HEK293 (cell line): ENCODE data around the gene UTP14A.

Experiments
- BCL6B ChIP-seq: fragments of 450-650 bp; formaldehyde crosslinking; IDR thresholded peaks from 2 replicates; pipeline ENCODE4 v1.5.1; 2017; ENCODE audit warnings: missing biosample characterization, missing genetic modification characterization
- GLIS1 ChIP-seq: fragments of 450-650 bp; formaldehyde crosslinking; IDR thresholded peaks from 2 replicates; pipeline ENCODE4 v1.5.1; 2016; ENCODE audit warnings: missing biosample characterization, missing genetic modification characterization
- IKZF3 ChIP-seq: fragments of 450-650 bp; IDR thresholded peaks from 2 replicates; pipeline ENCODE4 v1.5.0; 2018; ENCODE audit warnings: missing biosample characterization, mild to moderate bottlenecking, missing genetic modification characterization, moderate library complexity
- KLF1 ChIP-seq: fragments of 450-650 bp; formaldehyde crosslinking; IDR thresholded peaks from 2 replicates; pipeline ENCODE4 v1.5.1; 2016; ENCODE audit warnings: missing biosample characterization, missing genetic modification characterization
- KLF16 ChIP-seq: fragments of 450-650 bp; formaldehyde crosslinking; IDR thresholded peaks from 2 replicates; pipeline ENCODE4 v1.5.1; 2017; ENCODE audit warnings: missing biosample characterization, missing genetic modification characterization
- PRDM1 ChIP-seq: fragments of 450-650 bp; formaldehyde crosslinking; IDR thresholded peaks from 2 replicates; pipeline ENCODE4; 2016; ENCODE audit warnings: missing biosample characterization, missing genetic modification characterization
- SP7 ChIP-seq: fragments of 450-650 bp; formaldehyde crosslinking; IDR thresholded peaks from 2 replicates; pipeline ENCODE4 v1.5.1; 2016; ENCODE audit warnings: missing biosample characterization, missing genetic modification characterization
- TCF7L2 ChIP-seq: IDR thresholded peaks from 2 replicates; pipeline ENCODE4 v1.6.1; 2011; ENCODE audit warnings: low read depth, mild to moderate bottlenecking, inconsistent platforms, low read length, moderate library complexity, borderline replicate concordance
- TSHZ1 ChIP-seq: fragments of 450-650 bp; formaldehyde crosslinking; IDR thresholded peaks from 2 replicates; pipeline ENCODE4 v1.5.1; 2016; ENCODE audit warnings: missing biosample characterization, missing genetic modification characterization, borderline replicate concordance
- ZBTB21 ChIP-seq: fragments of 450-650 bp; formaldehyde crosslinking; IDR thresholded peaks from 2 replicates; pipeline ENCODE4 v1.5.1; 2017; ENCODE audit warnings: missing biosample characterization, missing genetic modification characterization
- ZEB2 ChIP-seq: fragments of 450-650 bp; formaldehyde crosslinking; IDR thresholded peaks from 2 replicates; pipeline ENCODE4 v1.5.1; 2016; ENCODE audit warnings: missing biosample characterization, missing genetic modification characterization
- ZNF138 ChIP-seq: fragments of 450-650 bp; formaldehyde crosslinking; IDR thresholded peaks from 2 replicates; pipeline ENCODE4 v1.5.1; 2016; ENCODE audit warnings: missing biosample characterization, missing genetic modification characterization, borderline replicate concordance
- ZNF354C ChIP-seq: fragments of 450-650 bp; formaldehyde crosslinking; IDR thresholded peaks from 2 replicates; pipeline ENCODE4 v1.5.1; 2016; ENCODE audit warnings: missing biosample characterization, missing genetic modification characterization, low read depth, borderline replicate concordance
- ZNF423 ChIP-seq: fragments of 450-650 bp; formaldehyde crosslinking; IDR thresholded peaks from 2 replicates; pipeline ENCODE4 v1.5.1; 2016; ENCODE audit warnings: missing biosample characterization, missing genetic modification characterization
- ZNF473 ChIP-seq: fragments of 450-650 bp; formaldehyde crosslinking; IDR thresholded peaks from 2 replicates; pipeline ENCODE4 v1.5.1; 2017; ENCODE audit warnings: missing biosample characterization, missing genetic modification characterization
- ZNF521 ChIP-seq: fragments of 450-650 bp; formaldehyde crosslinking; IDR thresholded peaks from 2 replicates; pipeline ENCODE4 v1.5.1; 2017; ENCODE audit warnings: missing biosample characterization, mild to moderate bottlenecking, missing genetic modification characterization
- ZNF530 ChIP-seq: fragments of 450-650 bp; formaldehyde crosslinking; IDR thresholded peaks from 2 replicates; pipeline ENCODE4 v1.5.1; 2016; ENCODE audit warnings: low read depth, missing biosample characterization, missing genetic modification characterization
- ZNF561 ChIP-seq: fragments of 450-650 bp; IDR thresholded peaks from 2 replicates; pipeline ENCODE4 v1.5.1; 2018; ENCODE audit warnings: missing biosample characterization, missing genetic modification characterization, borderline replicate concordance
- ZNF571 ChIP-seq: fragments of 450-650 bp; formaldehyde crosslinking; IDR thresholded peaks from 2 replicates; pipeline ENCODE4 v1.5.0; 2017; ENCODE audit warnings: missing biosample characterization, missing genetic modification characterization
- ZNF596 ChIP-seq: fragments of 450-650 bp; IDR thresholded peaks from 2 replicates; pipeline ENCODE4 v1.5.0; 2018; ENCODE audit warnings: missing biosample characterization, mild to moderate bottlenecking, missing genetic modification characterization, moderate library complexity
- ZNF660 ChIP-seq: fragments of 450-650 bp; IDR thresholded peaks from 2 replicates; pipeline ENCODE4 v1.5.1; 2018; ENCODE audit warnings: missing biosample characterization, mild to moderate bottlenecking, missing genetic modification characterization
- ZNF837 ChIP-seq: fragments of 450-650 bp; formaldehyde crosslinking; IDR thresholded peaks from 2 replicates; pipeline ENCODE4 v1.5.1; 2016; ENCODE audit warnings: missing biosample characterization, missing genetic modification characterization
- ZSCAN16 ChIP-seq: fragments of 450-650 bp; formaldehyde crosslinking; IDR thresholded peaks from 2 replicates; pipeline ENCODE4 v1.5.1; 2016; ENCODE audit warnings: missing biosample characterization, missing genetic modification characterization
- TF ChIP-seq, protein P1 (sequence below): fragments of 450-650 bp; formaldehyde crosslinking; IDR thresholded peaks from 2 replicates; pipeline ENCODE4 v1.5.1; 2017; ENCODE audit warnings: missing biosample characterization, missing genetic modification characterization
- TF ChIP-seq, protein P2 (sequence below): fragments of 450-650 bp; formaldehyde crosslinking; IDR thresholded peaks from 2 replicates; pipeline ENCODE4 v1.5.1; 2017; ENCODE audit warnings: missing biosample characterization, missing genetic modification characterization
- TF ChIP-seq, protein P3 (sequence below): fragments of 450-650 bp; formaldehyde crosslinking; IDR thresholded peaks from 2 replicates; pipeline ENCODE4 v1.5.1; 2016; ENCODE audit warnings: missing biosample characterization, missing genetic modification characterization
- TF ChIP-seq, protein P4 (sequence below): fragments of 450-650 bp; formaldehyde crosslinking; IDR thresholded peaks from 2 replicates; pipeline ENCODE4 v1.5.1; 2016; ENCODE audit warnings: missing biosample characterization, missing genetic modification characterization

Gene UTP14A

DNA sequence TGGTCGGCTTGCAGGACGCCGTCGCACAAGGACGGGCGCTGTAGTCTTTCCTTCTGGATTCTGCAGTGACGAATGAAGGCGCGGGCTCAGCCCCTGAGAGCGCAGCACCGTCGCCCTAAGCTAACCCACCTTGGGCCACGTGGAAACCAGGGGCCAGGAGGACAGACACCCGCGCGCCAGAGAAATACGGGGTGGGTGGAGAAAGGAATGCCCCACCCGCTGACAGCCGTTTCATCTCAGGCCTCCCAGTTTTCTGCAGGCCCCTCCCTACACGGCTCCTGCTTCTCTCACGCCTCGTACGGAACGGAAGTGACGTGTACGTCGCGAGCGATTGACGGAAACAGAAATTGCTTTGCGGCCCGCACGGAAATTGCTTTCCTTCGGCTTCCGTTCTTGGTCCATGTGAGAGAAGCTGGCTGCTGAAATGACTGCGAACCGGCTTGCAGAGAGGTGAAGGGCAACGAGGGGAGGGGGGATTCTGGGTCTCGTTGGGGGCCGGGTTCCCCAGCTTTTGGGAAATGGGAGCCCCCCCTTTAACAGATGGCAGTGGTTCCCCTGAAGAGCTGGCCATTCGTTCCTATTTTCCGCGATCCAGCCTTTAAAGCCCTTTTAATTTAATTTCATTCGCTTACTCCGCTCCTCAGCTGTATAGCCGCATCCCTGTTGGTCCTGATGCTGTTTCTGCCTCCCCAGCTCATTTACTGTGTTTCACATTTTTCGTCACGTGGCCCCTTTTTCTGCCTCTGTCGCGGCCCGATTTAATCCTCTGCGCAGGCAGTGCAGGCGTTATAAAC, at the start of gene UTP14A (continued):
- TF ChIP-seq PRDM1 (tag by site-specific recombination) = no peak
- TF ChIP-seq ZNF138 = no peak
- TF ChIP-seq, protein P1, sequence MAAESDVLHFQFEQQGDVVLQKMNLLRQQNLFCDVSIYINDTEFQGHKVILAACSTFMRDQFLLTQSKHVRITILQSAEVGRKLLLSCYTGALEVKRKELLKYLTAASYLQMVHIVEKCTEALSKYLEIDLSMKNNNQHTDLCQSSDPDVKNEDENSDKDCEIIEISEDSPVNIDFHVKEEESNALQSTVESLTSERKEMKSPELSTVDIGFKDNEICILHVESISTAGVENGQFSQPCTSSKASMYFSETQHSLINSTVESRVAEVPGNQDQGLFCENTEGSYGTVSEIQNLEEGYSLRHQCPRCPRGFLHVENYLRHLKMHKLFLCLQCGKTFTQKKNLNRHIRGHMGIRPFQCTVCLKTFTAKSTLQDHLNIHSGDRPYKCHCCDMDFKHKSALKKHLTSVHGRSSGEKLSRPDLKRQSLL = no peak; the same call in 1 of the 2 replicates
- no peak for TF ChIP-seq ZNF837 (tag by site-specific recombination)
- no peak for TF ChIP-seq ZNF596 (tag by site-specific recombination)
- peak; percentile 63; the same call in 1 of the 2 replicates for TF ChIP-seq KLF1 (tag by site-specific recombination)
- no peak for TF ChIP-seq ZNF423 (tag by site-specific recombination)
- no peak for TF ChIP-seq ZNF521 (tag by site-specific recombination)
- peak; percentile 91 for TF ChIP-seq ZBTB21 (tag by site-specific recombination)
- TF ChIP-seq, protein P2, sequence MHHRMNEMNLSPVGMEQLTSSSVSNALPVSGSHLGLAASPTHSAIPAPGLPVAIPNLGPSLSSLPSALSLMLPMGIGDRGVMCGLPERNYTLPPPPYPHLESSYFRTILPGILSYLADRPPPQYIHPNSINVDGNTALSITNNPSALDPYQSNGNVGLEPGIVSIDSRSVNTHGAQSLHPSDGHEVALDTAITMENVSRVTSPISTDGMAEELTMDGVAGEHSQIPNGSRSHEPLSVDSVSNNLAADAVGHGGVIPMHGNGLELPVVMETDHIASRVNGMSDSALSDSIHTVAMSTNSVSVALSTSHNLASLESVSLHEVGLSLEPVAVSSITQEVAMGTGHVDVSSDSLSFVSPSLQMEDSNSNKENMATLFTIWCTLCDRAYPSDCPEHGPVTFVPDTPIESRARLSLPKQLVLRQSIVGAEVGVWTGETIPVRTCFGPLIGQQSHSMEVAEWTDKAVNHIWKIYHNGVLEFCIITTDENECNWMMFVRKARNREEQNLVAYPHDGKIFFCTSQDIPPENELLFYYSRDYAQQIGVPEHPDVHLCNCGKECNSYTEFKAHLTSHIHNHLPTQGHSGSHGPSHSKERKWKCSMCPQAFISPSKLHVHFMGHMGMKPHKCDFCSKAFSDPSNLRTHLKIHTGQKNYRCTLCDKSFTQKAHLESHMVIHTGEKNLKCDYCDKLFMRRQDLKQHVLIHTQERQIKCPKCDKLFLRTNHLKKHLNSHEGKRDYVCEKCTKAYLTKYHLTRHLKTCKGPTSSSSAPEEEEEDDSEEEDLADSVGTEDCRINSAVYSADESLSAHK (tag by site-specific recombination) = no peak
- TF ChIP-seq ZNF660 (tag by site-specific recombination) = no peak
- no peak for TF ChIP-seq ZNF571 (tag by site-specific recombination)
- peak; percentile 62; the same call in 1 of the 2 replicates for TF ChIP-seq ZEB2
- TF ChIP-seq KLF16 = 0 out of 2 replicates have a peak, but pooled peaks have one; percentile 38
- peak; percentile 45; the same call in 1 of the 2 replicates for TF ChIP-seq TCF7L2
- TF ChIP-seq ZSCAN16 (tag by site-specific recombination) = no peak
- peak; percentile 49; the same call in 1 of the 2 replicates for TF ChIP-seq ZNF561 (tag by site-specific recombination)
- TF ChIP-seq IKZF3 (tag by site-specific recombination) = peak; percentile 78
- TF ChIP-seq GLIS1 (tag by site-specific recombination) = peak; percentile 54
- no peak for TF ChIP-seq ZNF473 (tag by site-specific recombination)
- TF ChIP-seq, protein P3, sequence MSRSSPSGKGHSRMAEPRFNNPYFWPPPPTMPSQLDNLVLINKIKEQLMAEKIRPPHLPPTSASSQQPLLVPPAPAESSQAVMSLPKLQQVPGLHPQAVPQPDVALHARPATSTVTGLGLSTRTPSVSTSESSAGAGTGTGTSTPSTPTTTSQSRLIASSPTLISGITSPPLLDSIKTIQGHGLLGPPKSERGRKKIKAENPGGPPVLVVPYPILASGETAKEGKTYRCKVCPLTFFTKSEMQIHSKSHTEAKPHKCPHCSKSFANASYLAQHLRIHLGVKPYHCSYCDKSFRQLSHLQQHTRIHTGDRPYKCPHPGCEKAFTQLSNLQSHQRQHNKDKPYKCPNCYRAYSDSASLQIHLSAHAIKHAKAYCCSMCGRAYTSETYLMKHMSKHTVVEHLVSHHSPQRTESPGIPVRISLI (tag by site-specific recombination) = no peak
- no peak for TF ChIP-seq ZNF354C (tag by site-specific recombination)
- TF ChIP-seq, protein P4, sequence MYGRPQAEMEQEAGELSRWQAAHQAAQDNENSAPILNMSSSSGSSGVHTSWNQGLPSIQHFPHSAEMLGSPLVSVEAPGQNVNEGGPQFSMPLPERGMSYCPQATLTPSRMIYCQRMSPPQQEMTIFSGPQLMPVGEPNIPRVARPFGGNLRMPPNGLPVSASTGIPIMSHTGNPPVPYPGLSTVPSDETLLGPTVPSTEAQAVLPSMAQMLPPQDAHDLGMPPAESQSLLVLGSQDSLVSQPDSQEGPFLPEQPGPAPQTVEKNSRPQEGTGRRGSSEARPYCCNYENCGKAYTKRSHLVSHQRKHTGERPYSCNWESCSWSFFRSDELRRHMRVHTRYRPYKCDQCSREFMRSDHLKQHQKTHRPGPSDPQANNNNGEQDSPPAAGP = no peak; the same call in 1 of the 2 replicates
- peak; percentile 45; the same call in 1 of the 2 replicates for TF ChIP-seq SP7 (tag by site-specific recombination)
- no peak for TF ChIP-seq TSHZ1 (tag by site-specific recombination)
- no peak for TF ChIP-seq BCL6B
- no peak for TF ChIP-seq ZNF530
